Left ventricle myocardium inferior (tissue), 1 donor: ENCODE results near the gene LGSN. TPM values are rescaled to one million over a fixed set of nuclear protein-coding genes. Genes with fewer than 3 reads are reported as not detected.

Experiments used
- DNase-seq: peaks from one replicate; pipeline ENCODE4 v3.0.0-alpha.2; 2020
- H3K27ac ChIP-seq: fragments of 200-600 bp; replicated peaks from 2 replicates; pipeline ENCODE4 v1.8.0; 2021
- H3K27me3 ChIP-seq: fragments of 200-600 bp; 2 replicates; pipeline ENCODE4 v1.8.0; 2021; ENCODE audit warnings: low read depth
- H3K36me3 ChIP-seq: fragments of 200-600 bp; 2 replicates; pipeline ENCODE4 v1.8.0; 2021
- H3K4me1 ChIP-seq: fragments of 200-600 bp; 2 replicates; pipeline ENCODE4 v1.8.0; 2021
- H3K4me3 ChIP-seq: fragments of 200-600 bp; 2 replicates; pipeline ENCODE4 v1.8.0; 2021; ENCODE audit warnings: mild to moderate bottlenecking, moderate library complexity
- H3K9me3 ChIP-seq: fragments of 200-600 bp; replicated peaks from 2 replicates; pipeline ENCODE4 v1.8.0; 2021
- CTCF ChIP-seq: fragments of 200-600 bp; IDR thresholded peaks from 2 replicates; pipeline ENCODE4 v1.8.0; 2021; ENCODE audit warnings: antibody characterized with exemption, mild to moderate bottlenecking, borderline replicate concordance
- intact Hi-C: fragments of 100-400 bp; cut with micrococcal nuclease; formaldehyde crosslinking; loops from one replicate; pipeline ENCODE4 v1.11.0; 2022
- total RNA-seq: library from RNA; stranded (reverse); fragmentation: NEBNext Ultra II Directional; extraction: Animal tissue kit (Norgen Biotek cat#: 25700); gene quantifications from one replicate; pipeline ENCODE4 v1.2.1, GENCODE V29; 2021
- donor health status: DM: no; HTN: yes; CAD: no; lungs with severe emphysema.

LGSN gene
- total RNA-seq, 1 donor from 2014 or later: not detected

GRCh38 chr6:63352544-63353285 is 32.9 kb upstream of the LGSN start:
- no peak for DNase-seq
- intact Hi-C loops: loop anchor here (5.0 kb wide), 1 partner anchor 410 kb away; no protein-coding TSS in a partner anchor
- H3K36me3 ChIP-seq: no peaks in the 10 kb centered on the region
- no peak overlapping the region for H3K4me3 ChIP-seq
- no peaks in the 10 kb centered on the region for H3K9me3 ChIP-seq
- H3K27me3 ChIP-seq: no peaks in the 10 kb centered on the region
- peak overlapping the region; percentile 40 for H3K27ac ChIP-seq
- TF ChIP-seq CTCF: peak; percentile 69
- peaks cover 6% of the 10 kb centered on the region for H3K4me1 ChIP-seq

- intact Hi-C loops: loop anchor here (5.0 kb wide), 1 partner anchor 410 kb away; no protein-coding TSS in a partner anchor
- Histone ChIP-seq H3K4me1 (peaks cover 6% of the 10 kb centered on the region), H3K36me3 (no peaks in the 10 kb centered on the region), H3K27ac (no peak overlapping the region), H3K4me3 (no peak overlapping the region), H3K27me3 (no peaks in the 10 kb centered on the region), H3K9me3 (no peaks in the 10 kb centered on the region)
- DNase-seq: no peak
- peak; percentile 41 for TF ChIP-seq CTCF
These were observed 32.3 kb upstream of the LGSN start for GRCh38 chr6:63352069-63352543.

GRCh38 chr6:63349401-63349800 is 29.6 kb upstream of the LGSN start:
- Histone ChIP-seq H3K27me3 (no peaks in the 10 kb centered on the region), H3K36me3 (no peaks in the 10 kb centered on the region), H3K9me3 (no peaks in the 10 kb centered on the region), H3K4me3 (no peak overlapping the region), H3K4me1 (peaks cover 6% of the 10 kb centered on the region), H3K27ac (no peak overlapping the region)
- no peak for DNase-seq
- intact Hi-C loops: no loop called here
- TF ChIP-seq CTCF: no peak

GRCh38 chr6:63348836-63349235 is 29.1 kb upstream of the LGSN start:
- DNase-seq: no peak
- Histone ChIP-seq H3K4me1 (peaks cover 6% of the 10 kb centered on the region), H3K27me3 (no peaks in the 10 kb centered on the region), H3K4me3 (no peak overlapping the region), H3K9me3 (no peaks in the 10 kb centered on the region), H3K36me3 (no peaks in the 10 kb centered on the region), H3K27ac (no peak overlapping the region)
- TF ChIP-seq CTCF: no peak
- intact Hi-C loops: no loop called here

GRCh38 chr6:63347599-63347998 is 27.8 kb upstream of the LGSN start:
- no peak for DNase-seq
- Histone ChIP-seq H3K27me3 (no peaks in the 10 kb centered on the region), H3K9me3 (no peaks in the 10 kb centered on the region), H3K36me3 (no peaks in the 10 kb centered on the region), H3K4me3 (no peak overlapping the region), H3K4me1 (no peaks in the 10 kb centered on the region), H3K27ac (no peak overlapping the region)
- intact Hi-C loops: no loop called here
- TF ChIP-seq CTCF: no peak
